Measurements from ENCODE around the gene FNBP1. TPM values are rescaled to one million over a fixed set of nuclear protein-coding genes. Genes with fewer than 3 reads are reported as not detected.
"Not testable (repeated sequence)": the region's sequence is repeated elsewhere in the genome, so short reads cannot be mapped to it uniquely, and the experiment has no call there.

The FNBP1 gene
- total RNA-seq, 1 experiment from 2014 or later: 30.8 TPM

- H3K27ac ChIP-seq (ENCODE audit: low read length): 0 out of 2 replicates have a peak overlapping the region, but pooled peaks have one; percentile 7
- POLR2A ChIA-PET (ENCODE audit: unreplicated experiment): no interaction called here
- no peak overlapping the region for H3K9ac ChIP-seq (ENCODE audit: low read length)
- peaks cover 8% of the 10 kb centered on the region for H3F3A ChIP-seq (ENCODE audit: low read length, unreplicated experiment)
- intact Hi-C loops (cut with micrococcal nuclease): no loop called here
- H4K20me1 ChIP-seq (ENCODE audit: low read length): no peaks in the 10 kb centered on the region
- CTCF ChIA-PET: interaction anchor here (0.7 kb wide), 1 partner anchor 53 kb away, joined by 5 read pairs; no protein-coding TSS in a partner anchor
- peaks cover 76% of the 10 kb centered on the region for H3K79me2 ChIP-seq (ENCODE audit: low read length)
- 0 out of 2 replicates have a peak, but pooled peaks cover 1% of the 10 kb centered on the region for H3K36me3 ChIP-seq (ENCODE audit: low read depth, low read length)
- DNase-seq: peak; percentile 37
- H3K4me2 ChIP-seq (ENCODE audit: low read length): peak overlapping the region; percentile 24
- H3K4me3 ChIP-seq (ENCODE audit: low read length): no peak overlapping the region
- H3K27me3 ChIP-seq (ENCODE audit: low read length): no peaks in the 10 kb centered on the region
- peaks cover 49% of the 10 kb centered on the region for H3K4me1 ChIP-seq (ENCODE audit: insufficient read depth, low read length)
- H2AFZ ChIP-seq (ENCODE audit: low read length): no peak overlapping the region
- no peaks in the 10 kb centered on the region for H3K9me3 ChIP-seq (ENCODE audit: low read length)
- no peak for TF ChIP-seq CTCF (conservative IDR thresholded peaks at IDR 0.05; ENCODE audit: low read depth, low read length)
- TF ChIP-seq EZH2 (IDR thresholded peaks at IDR 0.05; ENCODE audit: low read length, unreplicated experiment): no peak
- no peak for TF ChIP-seq EZH2phosphoT487 (IDR thresholded peaks at IDR 0.05; ENCODE audit: borderline replicate concordance, low read length)
- no TSS peak for BruUV-seq (replicated peaks)
- ATAC-seq: no peak
- H3K9me2 ChIP-seq (replicated peaks; ENCODE audit: low read length): no peaks in the 10 kb centered on the region
These were observed 21.9 kb downstream of the FNBP1 start for GRCh38 chr9:130021123-130021522.

- Histone ChIP-seq H3K4me1 (ENCODE audit: insufficient read depth, low read length) (peaks cover 44% of the 10 kb centered on the region), H3K79me2 (ENCODE audit: low read length) (peaks cover 76% of the 10 kb centered on the region), H3K27ac (ENCODE audit: low read length) (no peak overlapping the region), H3K4me3 (ENCODE audit: low read length) (no peak overlapping the region), H3F3A (ENCODE audit: low read length, unreplicated experiment) (peaks cover 8% of the 10 kb centered on the region), H3K9ac (ENCODE audit: low read length) (no peak overlapping the region), H4K20me1 (ENCODE audit: low read length) (no peaks in the 10 kb centered on the region), H3K36me3 (ENCODE audit: low read depth, low read length) (0 out of 2 replicates have a peak, but pooled peaks cover 3% of the 10 kb centered on the region), H3K9me3 (ENCODE audit: low read length) (no peaks in the 10 kb centered on the region), H3K4me2 (ENCODE audit: low read length) (0 out of 2 replicates have a peak overlapping the region, but pooled peaks have one; percentile 24), H3K27me3 (ENCODE audit: low read length) (no peaks in the 10 kb centered on the region), H3K9me2 (replicated peaks; ENCODE audit: low read length) (no peaks in the 10 kb centered on the region), H2AFZ (ENCODE audit: low read length) (no peak overlapping the region)
- intact Hi-C loops (cut with micrococcal nuclease): no loop called here
- ATAC-seq (no peak), DNase-seq (no peak)
- no peak for TF ChIP-seq CTCF (conservative IDR thresholded peaks at IDR 0.05; ENCODE audit: low read depth, low read length)
- no peak for TF ChIP-seq EZH2phosphoT487 (IDR thresholded peaks at IDR 0.05; ENCODE audit: borderline replicate concordance, low read length)
- no peak for TF ChIP-seq EZH2 (IDR thresholded peaks at IDR 0.05; ENCODE audit: low read length, unreplicated experiment)
- POLR2A ChIA-PET (ENCODE audit: unreplicated experiment): no interaction called here
- CTCF ChIA-PET: no interaction called here
- BruUV-seq (replicated peaks): no TSS peak
These were observed 22.4 kb downstream of the FNBP1 start for GRCh38 chr9:130020618-130021017.

DNA sequence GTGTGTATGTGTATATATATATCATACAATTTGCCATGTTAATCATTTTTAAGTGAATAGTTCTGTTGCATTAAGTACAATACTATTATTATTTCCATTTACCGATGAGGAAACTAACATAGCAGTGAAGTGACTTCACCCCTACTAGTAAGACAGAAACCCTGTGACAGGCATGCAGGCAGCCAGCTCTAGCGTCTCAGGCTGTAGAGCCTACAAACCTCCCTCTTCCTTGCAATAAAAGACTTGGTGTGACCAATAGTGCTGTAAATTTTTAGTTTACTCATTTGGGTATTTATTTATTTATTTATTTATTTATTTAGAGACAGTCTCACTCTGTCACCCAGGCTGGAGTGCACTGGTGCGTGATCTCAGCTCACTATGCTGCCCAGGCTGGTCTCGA is 24.7 kb downstream of the FNBP1 start:
- H3K27ac ChIP-seq (ENCODE audit: low read length): no peak overlapping the region
- no peak overlapping the region for H3K9ac ChIP-seq (ENCODE audit: low read length)
- ChIA-PET CTCF (no interaction called here), POLR2A (ENCODE audit: unreplicated experiment) (no interaction called here)
- H3K27me3 ChIP-seq (ENCODE audit: low read length): no peaks in the 10 kb centered on the region
- intact Hi-C loops (cut with micrococcal nuclease): no loop called here
- no peaks in the 10 kb centered on the region for H3K9me2 ChIP-seq (replicated peaks; ENCODE audit: low read length)
- no peak overlapping the region for H2AFZ ChIP-seq (ENCODE audit: low read length)
- H3K9me3 ChIP-seq (ENCODE audit: low read length): no peaks in the 10 kb centered on the region
- peaks cover 24% of the 10 kb centered on the region for H3K4me1 ChIP-seq (ENCODE audit: insufficient read depth, low read length)
- peaks cover 85% of the 10 kb centered on the region for H3K79me2 ChIP-seq (ENCODE audit: low read length)
- H3K36me3 ChIP-seq (ENCODE audit: low read depth, low read length): 0 out of 2 replicates have a peak, but pooled peaks cover 3% of the 10 kb centered on the region
- no peaks in the 10 kb centered on the region for H4K20me1 ChIP-seq (ENCODE audit: low read length)
- no peak overlapping the region for H3K4me2 ChIP-seq (ENCODE audit: low read length)
- ATAC-seq (no peak), DNase-seq (no peak)
- peaks cover 5% of the 10 kb centered on the region for H3F3A ChIP-seq (ENCODE audit: low read length, unreplicated experiment)
- BruUV-seq (replicated peaks): no TSS peak
- no peak overlapping the region for H3K4me3 ChIP-seq (ENCODE audit: low read length)
- TF ChIP-seq EZH2 (IDR thresholded peaks at IDR 0.05; ENCODE audit: low read length, unreplicated experiment) (no peak), CTCF (conservative IDR thresholded peaks at IDR 0.05; ENCODE audit: low read depth, low read length) (no peak), EZH2phosphoT487 (IDR thresholded peaks at IDR 0.05; ENCODE audit: borderline replicate concordance, low read length) (no peak)

DNA sequence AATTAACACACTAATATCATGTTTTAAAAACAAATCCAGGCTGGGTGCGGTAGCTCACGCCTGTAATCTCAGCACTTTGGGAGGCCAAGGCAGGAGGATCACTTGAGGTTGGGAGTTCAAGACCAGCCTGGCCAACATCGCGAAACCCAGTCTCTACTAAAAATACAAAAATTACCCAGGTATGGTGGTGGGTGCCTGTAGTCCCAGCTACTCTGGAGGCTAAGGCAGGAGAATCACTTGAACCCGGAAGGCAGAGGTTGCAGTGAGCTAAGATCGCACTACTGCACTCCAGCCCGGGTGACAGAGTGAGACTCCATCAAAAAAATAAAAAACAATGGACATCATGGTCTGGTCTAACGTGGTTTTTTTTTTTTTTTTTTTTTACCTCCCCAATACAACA is 25.5 kb downstream of the FNBP1 start:
- H3K9ac ChIP-seq (ENCODE audit: low read length); ATAC-seq; CTCF ChIA-PET; DNase-seq; H3K36me3 ChIP-seq (ENCODE audit: low read depth, low read length); H3K9me3 ChIP-seq (ENCODE audit: low read length); BruUV-seq (replicated peaks); H4K20me1 ChIP-seq (ENCODE audit: low read length); H2AFZ ChIP-seq (ENCODE audit: low read length); H3K4me3 ChIP-seq (ENCODE audit: low read length); H3F3A ChIP-seq (ENCODE audit: low read length, unreplicated experiment); H3K9me2 ChIP-seq (replicated peaks; ENCODE audit: low read length); intact Hi-C loops (cut with micrococcal nuclease); H3K4me2 ChIP-seq (ENCODE audit: low read length); H3K27me3 ChIP-seq (ENCODE audit: low read length); H3K27ac ChIP-seq (ENCODE audit: low read length); POLR2A ChIA-PET (ENCODE audit: unreplicated experiment): not testable (repeated sequence)
- H3K4me1 ChIP-seq (ENCODE audit: insufficient read depth, low read length): peaks cover 17% of the 10 kb centered on the region
- H3K79me2 ChIP-seq (ENCODE audit: low read length): peaks cover 84% of the 10 kb centered on the region
